RKO (cell line): ENCODE results near the gene AATF.

ENCODE experiments used
- DNase-seq: peaks from one replicate; pipeline ENCODE4 v3.0.0-alpha.2; 2016; ENCODE audit warnings: low spot score

Gene AATF

DNA sequence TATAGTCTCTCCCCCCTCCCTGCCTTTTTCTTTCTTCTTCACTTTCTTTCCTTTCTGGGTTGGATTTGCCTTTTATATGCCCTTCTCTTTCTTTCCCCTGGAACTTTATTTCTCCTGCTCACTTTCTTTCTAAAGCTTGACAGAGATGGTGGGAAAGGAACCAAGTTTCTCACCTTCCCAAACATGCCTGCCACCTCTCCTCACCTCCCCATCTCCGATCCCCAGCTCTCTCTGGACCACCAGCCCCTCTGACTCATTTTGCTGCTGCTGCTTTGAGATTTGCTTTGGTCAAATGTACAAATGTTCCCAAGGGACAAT lies 18.2 kb upstream of the AATF start:
- no peak for DNase-seq

- no peak for DNase-seq
These were observed 17.6 kb upstream of the AATF start for GRCh38 chr17:36931096-36931696.

DNA sequence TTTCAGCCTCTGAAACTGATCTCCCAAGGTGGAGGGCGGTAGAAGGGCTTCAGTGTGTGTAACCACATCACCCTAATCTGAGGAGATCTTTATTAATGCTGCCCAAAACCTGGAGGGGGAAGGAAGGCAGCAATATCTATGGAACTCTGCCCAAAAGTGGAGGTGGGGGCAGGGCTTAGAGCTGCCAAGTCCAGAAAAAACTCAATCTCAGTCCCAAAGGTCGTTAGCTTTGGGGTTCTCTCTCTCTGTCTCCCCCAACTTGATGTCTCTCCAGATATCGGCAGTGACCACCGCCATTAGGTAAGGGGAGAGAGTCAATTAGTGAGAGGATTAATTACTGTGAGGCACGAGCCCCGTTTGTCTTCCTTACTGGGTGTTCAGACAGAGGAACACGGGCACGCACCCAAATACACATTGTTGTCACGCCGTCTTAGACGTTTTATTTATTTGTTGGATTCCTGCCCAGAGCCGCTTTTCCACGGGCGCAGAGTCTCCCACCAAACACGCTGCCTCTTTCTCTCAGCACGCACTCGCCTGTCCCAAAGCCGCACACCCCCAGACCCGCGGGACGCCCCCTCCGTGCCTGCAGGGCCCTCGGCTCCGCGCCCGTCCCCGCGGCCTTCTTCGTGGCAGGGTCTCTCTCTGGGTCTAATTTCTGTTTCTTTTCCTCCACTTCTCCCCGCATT lies 16.9 kb upstream of the AATF start:
- DNase-seq: no peak

DNA sequence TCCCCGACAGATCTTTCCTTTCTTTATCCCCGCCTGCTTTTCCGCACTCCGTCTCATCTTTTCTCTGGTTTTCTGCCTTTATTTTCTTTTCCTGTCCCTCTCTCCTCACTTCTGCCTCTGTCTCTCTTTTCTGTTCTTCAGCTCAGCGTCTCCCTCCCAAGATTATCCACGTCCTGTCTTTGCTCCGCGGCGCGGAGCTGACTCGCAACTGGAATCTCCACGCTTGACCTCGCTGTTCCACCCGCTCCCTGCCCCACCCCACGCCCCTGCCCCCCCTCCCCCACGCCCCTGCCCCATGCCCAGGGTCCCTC lies 16.4 kb upstream of the AATF start:
- no peak for DNase-seq

DNA sequence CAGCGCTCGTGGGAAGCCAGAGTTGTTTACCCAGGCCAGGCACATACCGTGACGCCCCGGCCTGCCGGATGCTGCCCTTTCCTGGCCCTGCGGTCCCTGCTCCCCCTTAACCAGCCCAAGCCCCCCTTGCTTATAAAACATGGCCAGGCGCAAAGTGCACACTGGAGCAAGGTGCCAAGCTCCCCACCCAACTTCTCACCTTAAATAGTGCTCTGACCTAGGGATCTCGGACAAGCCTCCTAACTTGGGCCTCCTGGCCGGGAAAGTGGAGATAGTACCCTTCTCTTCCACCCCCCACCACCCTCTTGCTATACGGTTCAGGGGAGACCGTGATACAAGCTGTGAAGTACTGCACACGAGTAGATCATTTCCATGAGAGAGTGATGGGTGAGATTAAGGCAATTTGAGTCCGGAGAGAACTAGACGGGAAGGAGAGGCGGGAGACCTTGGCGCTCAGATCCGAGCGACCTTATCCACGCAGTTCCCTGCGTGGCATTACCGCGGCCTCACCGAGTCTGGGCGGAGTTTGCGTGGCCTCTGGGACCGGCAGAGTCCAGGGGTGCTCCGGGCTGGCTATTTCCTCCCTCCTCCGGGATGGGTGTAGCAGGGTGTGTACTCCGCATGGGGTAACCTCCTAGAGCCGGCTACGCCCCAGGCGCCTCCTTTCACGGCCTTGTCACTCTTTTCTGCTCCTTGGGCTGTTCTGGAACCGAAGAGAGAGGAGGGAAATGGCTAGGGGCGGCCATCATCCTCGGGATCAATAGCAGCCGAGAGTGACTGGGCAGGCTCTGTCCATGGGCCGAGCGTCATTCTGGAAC lies 15.9 kb upstream of the AATF start:
- DNase-seq: no peak

- DNase-seq: no peak
These were observed 15.1 kb upstream of the AATF start for GRCh38 chr17:36933512-36934143.

GRCh38 chr17:36934144-36934691 lies 14.5 kb upstream of the AATF start:
- no peak for DNase-seq

DNA sequence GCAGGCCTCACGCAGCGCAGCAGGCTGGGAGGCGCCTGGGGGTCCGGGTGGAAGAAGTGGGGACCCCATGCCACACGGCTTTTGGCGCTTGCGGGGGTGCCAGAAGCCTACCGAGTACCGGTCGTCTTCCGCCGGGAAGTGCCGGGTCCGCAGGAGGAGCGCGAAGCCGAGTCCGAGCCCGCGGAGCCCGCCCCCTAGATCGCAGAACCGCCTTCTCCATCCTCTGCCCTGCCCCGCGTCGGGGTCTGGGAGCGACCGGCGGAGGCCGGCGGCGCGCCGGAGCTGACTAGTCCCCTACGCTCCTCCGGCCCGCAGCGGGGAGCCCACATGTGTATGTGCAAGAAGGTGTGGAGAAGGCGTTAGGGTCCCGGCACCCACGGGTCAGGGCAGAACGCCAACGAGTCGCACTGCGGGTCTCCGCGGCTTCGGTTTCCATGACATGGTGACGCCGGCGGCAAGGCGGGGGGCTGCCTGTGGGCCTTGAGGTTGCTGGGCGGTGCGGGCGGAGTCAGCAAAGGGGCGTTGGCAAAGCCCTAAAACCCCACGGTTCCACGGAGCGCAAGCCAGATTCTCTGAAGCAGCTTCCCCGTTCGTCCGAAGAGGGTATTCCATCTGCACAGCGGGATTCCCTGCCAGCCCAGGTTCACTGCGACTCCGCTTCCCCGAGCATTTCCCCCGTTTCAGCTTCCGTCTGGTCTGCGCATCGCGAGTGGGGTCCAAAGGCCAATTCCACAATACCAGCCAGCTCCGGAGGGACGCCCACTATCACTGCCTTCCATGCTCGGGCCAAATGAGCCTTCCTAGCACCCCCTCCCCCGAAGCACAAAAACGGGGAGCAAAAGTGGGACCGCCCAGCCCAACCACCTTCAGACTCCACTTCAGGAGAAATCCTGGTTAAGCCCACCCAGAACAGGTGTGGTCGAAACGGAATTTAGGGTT lies 13.8 kb upstream of the AATF start:
- DNase-seq: no peak

GRCh38 chr17:36935671-36936454 lies 12.9 kb upstream of the AATF start:
- no peak for DNase-seq

DNA sequence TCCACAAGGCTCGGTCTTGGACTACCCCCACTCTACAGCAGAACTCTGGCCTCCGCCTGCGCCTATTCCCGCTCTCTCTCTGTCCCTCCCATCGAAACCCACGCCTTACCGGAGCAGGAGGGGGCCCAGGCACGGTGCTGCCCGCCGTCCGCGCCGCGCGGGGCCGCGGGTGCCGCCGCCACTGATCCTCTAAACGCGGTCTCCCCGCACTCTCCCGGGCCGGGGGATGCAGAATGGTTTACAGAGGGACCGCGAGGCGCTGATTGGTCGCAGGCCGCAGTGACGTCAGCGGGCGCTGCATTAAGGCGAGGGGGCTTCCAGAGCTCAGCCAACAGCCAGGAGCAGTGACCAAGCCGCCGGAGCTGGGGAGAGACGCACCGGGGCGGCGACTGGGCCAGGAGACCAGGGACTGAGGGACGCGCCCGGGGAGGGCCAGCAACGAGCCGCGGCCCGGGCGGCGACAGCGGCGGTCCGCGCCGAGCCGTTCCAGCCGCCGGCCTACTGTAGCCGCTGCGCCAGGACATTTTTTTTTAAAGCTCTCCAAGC lies 12.2 kb upstream of the AATF start:
- no peak for DNase-seq

GRCh38 chr17:36937001-36937958 lies 11.5 kb upstream of the AATF start, which contains the start of gene LHX1:
TSS of gene LHX1 (plus strand) at chr17:36937475. CDS start at chr17:36938198, 723 bp downstream.
- no peak for DNase-seq

GRCh38 chr17:36937959-36938565 lies 10.7 kb upstream of the AATF start:
- no peak for DNase-seq

- no peak for DNase-seq
These were observed 10.1 kb upstream of the AATF start for GRCh38 chr17:36938566-36939051.

DNA sequence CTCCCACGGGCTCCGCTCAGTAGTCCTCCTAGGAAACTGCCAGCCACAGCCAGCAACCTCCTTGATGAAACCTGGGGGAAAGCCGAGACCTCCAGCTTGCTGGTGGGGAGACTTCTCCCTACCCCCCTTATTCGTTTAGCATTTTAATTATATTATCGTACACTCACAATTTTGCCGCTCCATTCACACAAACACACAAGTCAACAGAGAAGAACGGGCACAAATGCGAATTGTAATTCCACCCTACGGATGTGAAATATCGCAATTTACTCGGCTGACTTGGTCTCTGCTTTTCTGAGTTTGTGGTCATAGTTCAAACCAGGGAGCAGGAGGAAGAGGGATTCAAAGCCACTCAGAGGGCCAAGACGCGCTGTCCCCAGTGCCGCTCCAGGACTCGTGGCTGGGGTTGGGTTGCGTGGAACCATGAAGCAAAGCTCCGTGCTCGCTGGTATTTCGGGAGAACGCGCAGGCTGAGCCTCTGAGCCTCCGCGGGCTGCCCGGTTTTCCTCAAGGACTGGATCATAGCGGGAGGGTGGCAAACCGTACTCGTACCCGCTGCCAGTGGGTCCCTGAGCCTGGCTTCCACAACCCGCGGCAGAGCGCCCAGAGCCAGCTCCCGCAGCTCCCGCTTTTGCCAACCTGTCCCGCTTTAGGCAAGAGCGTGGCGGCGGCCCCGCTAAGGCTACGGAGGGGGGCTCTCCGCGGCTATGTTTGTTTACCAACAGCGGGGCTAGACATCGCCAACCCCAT lies 9.5 kb upstream of the AATF start:
- no peak for DNase-seq

DNA sequence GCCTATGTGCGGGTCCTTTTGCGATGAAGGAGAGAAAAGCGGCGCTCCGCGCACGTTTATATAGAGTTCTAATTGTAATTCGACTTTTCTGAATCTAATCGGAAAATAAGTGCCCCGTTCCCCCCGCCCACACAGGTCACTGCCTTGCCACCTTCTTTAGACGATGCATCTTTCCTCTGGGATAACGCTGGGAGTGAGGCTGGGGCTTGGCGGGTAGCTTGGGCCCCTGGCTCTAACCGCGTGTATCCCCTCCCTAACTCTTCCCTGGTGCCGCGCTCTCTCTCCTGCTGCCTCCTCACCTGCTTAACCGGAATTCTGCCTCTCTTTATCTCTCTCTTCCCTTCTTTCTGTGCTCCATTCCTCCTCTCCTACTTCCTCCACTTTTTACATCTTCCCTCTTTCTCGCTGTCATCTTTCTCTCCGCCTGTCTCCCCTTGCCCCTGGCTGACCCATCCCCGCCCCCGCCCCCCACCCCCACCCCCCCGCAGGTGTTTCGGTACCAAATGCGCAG lies 8.9 kb upstream of the AATF start:
- no peak for DNase-seq

DNA sequence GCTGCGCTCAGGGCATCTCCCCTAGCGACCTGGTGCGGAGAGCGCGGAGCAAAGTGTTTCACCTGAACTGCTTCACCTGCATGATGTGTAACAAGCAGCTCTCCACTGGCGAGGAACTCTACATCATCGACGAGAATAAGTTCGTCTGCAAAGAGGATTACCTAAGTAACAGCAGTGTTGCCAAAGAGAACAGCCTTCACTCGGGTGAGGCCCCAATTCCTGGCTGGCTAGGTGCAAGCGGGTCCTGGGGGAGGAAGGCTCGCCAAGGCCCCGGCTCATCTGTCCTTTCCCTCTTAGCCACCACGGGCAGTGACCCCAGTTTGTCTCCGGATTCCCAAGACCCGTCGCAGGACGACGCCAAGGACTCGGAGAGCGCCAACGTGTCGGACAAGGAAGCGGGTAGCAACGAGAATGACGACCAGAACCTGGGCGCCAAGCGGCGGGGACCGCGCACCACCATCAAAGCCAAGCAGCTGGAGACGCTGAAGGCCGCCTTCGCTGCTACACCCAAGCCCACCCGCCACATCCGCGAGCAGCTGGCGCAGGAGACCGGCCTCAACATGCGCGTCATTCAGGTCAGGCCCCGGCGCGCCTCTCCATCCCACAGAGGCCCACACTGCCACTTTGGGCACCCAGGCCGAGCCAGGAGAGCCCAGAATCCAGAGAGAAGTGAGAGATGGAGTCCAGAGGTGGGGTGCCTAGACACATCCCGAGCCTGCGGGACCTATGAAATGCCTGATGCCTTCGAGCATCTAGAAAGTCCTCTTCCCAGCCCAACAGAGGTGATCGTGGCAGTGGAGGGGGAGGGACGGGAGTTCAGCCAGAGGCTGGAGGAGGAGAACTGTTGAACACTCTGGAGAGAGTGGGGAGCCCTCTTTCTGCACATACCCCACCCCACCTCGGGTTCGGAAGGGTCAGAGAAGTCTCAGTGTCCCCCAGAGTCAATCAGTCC lies 8.2 kb upstream of the AATF start:
- DNase-seq: no peak
